ENCODE data around the gene CR1L. TPM values are rescaled to one million over a fixed set of nuclear protein-coding genes. Genes with fewer than 3 reads are reported as not detected.

The CR1L gene
- total and polyA plus RNA-seq, 9 of the 15 experiments (the other 6 are each of a cell fraction or from before 2014, with no cell fraction given): 10.1 to 74.8 (median 34.3) TPM

DNA sequence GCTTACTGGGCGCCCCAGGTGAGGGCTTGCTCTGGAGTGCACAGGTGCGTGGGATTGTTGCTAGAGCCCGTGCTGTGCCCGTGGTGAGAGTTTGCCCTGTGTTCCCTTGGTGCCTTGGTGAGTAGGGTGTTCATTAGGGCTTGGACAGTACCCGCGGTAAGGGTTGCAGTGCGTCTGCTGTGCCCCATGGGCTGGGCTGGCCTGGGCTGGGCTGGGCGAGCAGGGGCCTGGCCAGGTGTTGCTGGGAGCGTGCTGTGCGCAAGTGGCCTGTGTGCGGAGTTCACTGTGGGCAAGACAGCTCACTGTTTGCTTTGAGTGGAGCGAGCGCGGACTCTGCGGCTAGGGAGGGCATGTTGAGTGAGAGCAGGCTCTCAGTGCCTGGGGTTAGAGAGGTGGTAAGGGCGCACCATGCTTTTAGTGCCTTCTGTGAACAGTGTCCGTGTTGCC, 725 bp downstream of the CR1L start (continued):
- TF ChIP-seq, protein P1, sequence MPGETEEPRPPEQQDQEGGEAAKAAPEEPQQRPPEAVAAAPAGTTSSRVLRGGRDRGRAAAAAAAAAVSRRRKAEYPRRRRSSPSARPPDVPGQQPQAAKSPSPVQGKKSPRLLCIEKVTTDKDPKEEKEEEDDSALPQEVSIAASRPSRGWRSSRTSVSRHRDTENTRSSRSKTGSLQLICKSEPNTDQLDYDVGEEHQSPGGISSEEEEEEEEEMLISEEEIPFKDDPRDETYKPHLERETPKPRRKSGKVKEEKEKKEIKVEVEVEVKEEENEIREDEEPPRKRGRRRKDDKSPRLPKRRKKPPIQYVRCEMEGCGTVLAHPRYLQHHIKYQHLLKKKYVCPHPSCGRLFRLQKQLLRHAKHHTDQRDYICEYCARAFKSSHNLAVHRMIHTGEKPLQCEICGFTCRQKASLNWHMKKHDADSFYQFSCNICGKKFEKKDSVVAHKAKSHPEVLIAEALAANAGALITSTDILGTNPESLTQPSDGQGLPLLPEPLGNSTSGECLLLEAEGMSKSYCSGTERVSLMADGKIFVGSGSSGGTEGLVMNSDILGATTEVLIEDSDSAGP (CRISPR knock-in tag; IDR thresholded peaks at IDR 0.05): 0 out of 2 replicates have a peak, but pooled peaks have one; percentile 10
- TF ChIP-seq ZNF12 (CRISPR knock-in tag; IDR thresholded peaks at IDR 0.05) (0 out of 2 replicates have a peak, but pooled peaks have one; percentile 28), BHLHE40 (IDR thresholded peaks at IDR 0.05; ENCODE audit: low read length) (0 out of 2 replicates have a peak, but pooled peaks have one; percentile 13), U2AF2 (optimal IDR thresholded peaks at IDR 0.05; ENCODE audit: low read depth, low read length) (no peak), ZBTB7A (IDR thresholded peaks at IDR 0.05; ENCODE audit: borderline replicate concordance, control insufficient read depth, low read depth, low read length) (no peak), RBFOX2 (IDR thresholded peaks at IDR 0.05; ENCODE audit: low read depth, low read length) (peak; percentile 17; the same call in 1 of the 2 replicates), NRF1 (conservative IDR thresholded peaks at IDR 0.05 in 1 of 2, IDR thresholded peaks at IDR 0.05 in 1 of 2) (peak in 1 of 2 experiments; percentile 63; a peak in 3 of 4 replicates), POLR2A (conservative IDR thresholded peaks at IDR 0.05) (no peak), RB1 (IDR thresholded peaks at IDR 0.05; ENCODE audit: low read depth) (0 out of 2 replicates have a peak, but pooled peaks have one; percentile 8)
- TF ChIP-seq, protein P2, sequence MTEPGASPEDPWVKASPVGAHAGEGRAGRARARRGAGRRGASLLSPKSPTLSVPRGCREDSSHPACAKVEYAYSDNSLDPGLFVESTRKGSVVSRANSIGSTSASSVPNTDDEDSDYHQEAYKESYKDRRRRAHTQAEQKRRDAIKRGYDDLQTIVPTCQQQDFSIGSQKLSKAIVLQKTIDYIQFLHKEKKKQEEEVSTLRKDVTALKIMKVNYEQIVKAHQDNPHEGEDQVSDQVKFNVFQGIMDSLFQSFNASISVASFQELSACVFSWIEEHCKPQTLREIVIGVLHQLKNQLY (CRISPR knock-in tag; conservative IDR thresholded peaks at IDR 0.05): 0 out of 4 replicates have a peak, but pooled peaks of 1 of the 2 experiments have one; percentile 7
- TF ChIP-seq, protein P3, sequence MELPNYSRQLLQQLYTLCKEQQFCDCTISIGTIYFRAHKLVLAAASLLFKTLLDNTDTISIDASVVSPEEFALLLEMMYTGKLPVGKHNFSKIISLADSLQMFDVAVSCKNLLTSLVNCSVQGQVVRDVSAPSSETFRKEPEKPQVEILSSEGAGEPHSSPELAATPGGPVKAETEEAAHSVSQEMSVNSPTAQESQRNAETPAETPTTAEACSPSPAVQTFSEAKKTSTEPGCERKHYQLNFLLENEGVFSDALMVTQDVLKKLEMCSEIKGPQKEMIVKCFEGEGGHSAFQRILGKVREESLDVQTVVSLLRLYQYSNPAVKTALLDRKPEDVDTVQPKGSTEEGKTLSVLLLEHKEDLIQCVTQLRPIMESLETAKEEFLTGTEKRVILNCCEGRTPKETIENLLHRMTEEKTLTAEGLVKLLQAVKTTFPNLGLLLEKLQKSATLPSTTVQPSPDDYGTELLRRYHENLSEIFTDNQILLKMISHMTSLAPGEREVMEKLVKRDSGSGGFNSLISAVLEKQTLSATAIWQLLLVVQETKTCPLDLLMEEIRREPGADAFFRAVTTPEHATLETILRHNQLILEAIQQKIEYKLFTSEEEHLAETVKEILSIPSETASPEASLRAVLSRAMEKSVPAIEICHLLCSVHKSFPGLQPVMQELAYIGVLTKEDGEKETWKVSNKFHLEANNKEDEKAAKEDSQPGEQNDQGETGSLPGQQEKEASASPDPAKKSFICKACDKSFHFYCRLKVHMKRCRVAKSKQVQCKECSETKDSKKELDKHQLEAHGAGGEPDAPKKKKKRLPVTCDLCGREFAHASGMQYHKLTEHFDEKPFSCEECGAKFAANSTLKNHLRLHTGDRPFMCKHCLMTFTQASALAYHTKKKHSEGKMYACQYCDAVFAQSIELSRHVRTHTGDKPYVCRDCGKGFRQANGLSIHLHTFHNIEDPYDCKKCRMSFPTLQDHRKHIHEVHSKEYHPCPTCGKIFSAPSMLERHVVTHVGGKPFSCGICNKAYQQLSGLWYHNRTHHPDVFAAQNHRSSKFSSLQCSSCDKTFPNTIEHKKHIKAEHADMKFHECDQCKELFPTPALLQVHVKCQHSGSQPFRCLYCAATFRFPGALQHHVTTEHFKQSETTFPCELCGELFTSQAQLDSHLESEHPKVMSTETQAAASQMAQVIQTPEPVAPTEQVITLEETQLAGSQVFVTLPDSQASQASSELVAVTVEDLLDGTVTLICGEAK (IDR thresholded peaks at IDR 0.05): no peak
- TF ChIP-seq, protein P3 (CRISPR knock-in tag; IDR thresholded peaks at IDR 0.05): 0 out of 2 replicates have a peak, but pooled peaks have one; percentile 60
- TF ChIP-seq, protein P4, sequence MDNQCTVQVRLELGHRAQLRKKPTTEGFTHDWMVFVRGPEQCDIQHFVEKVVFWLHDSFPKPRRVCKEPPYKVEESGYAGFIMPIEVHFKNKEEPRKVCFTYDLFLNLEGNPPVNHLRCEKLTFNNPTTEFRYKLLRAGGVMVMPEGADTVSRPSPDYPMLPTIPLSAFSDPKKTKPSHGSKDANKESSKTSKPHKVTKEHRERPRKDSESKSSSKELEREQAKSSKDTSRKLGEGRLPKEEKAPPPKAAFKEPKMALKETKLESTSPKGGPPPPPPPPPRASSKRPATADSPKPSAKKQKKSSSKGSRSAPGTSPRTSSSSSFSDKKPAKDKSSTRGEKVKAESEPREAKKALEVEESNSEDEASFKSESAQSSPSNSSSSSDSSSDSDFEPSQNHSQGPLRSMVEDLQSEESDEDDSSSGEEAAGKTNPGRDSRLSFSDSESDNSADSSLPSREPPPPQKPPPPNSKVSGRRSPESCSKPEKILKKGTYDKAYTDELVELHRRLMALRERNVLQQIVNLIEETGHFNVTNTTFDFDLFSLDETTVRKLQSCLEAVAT (IDR thresholded peaks at IDR 0.05): peak in 1 of 2 experiments; percentile 56; a peak in 3 of 4 replicates
- TF ChIP-seq, protein P5, sequence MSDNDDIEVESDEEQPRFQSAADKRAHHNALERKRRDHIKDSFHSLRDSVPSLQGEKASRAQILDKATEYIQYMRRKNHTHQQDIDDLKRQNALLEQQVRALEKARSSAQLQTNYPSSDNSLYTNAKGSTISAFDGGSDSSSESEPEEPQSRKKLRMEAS (CRISPR knock-in tag; IDR thresholded peaks at IDR 0.05): 0 out of 2 replicates have a peak, but pooled peaks have one; percentile 4

Measured in K562 (cell line).